Body of pancreas (tissue), 4 donors: Measurements from ENCODE around the gene SETD5.

Source experiments
- POLR2A ChIP-seq, 3 donors: fragments of 450-650 bp; IDR thresholded peaks; one replicate each; pipeline ENCODE4 v1.6.1; 2016; ENCODE audit warnings: antibody characterized with exemption in 3 of 3, mild to moderate bottlenecking in 2 of 3
- TF ChIP-seq, protein P1 (sequence below), 7 experiments: fragments of 450-650 bp in 4 of 7; fragments of 200-600 bp in 3 of 7; sonication (generic) in 3 of 7; IDR thresholded peaks; one replicate each; pipeline ENCODE4 v1.5.1; 2016 to 2019; ENCODE audit warnings: antibody characterized with exemption in 7 of 7

GRCh38 chr3:9414826-9415225 lies 17.4 kb downstream of the SETD5 start:
- TF ChIP-seq, protein P1, sequence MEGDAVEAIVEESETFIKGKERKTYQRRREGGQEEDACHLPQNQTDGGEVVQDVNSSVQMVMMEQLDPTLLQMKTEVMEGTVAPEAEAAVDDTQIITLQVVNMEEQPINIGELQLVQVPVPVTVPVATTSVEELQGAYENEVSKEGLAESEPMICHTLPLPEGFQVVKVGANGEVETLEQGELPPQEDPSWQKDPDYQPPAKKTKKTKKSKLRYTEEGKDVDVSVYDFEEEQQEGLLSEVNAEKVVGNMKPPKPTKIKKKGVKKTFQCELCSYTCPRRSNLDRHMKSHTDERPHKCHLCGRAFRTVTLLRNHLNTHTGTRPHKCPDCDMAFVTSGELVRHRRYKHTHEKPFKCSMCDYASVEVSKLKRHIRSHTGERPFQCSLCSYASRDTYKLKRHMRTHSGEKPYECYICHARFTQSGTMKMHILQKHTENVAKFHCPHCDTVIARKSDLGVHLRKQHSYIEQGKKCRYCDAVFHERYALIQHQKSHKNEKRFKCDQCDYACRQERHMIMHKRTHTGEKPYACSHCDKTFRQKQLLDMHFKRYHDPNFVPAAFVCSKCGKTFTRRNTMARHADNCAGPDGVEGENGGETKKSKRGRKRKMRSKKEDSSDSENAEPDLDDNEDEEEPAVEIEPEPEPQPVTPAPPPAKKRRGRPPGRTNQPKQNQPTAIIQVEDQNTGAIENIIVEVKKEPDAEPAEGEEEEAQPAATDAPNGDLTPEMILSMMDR (IDR thresholded peaks at IDR 0.05): no peak
- TF ChIP-seq POLR2A (IDR thresholded peaks at IDR 0.05): no peak
